Endothelial cell of umbilical vein (primary cell): ENCODE results near the gene TRAF3. TPM values are rescaled to one million over a fixed set of nuclear protein-coding genes. Genes with fewer than 3 reads are reported as not detected.

Source experiments
- BruUV-seq: library from RNA; stranded (reverse); fragments of 400-500 nt; replicated peaks from 2 replicates; lab custom pipeline; 2021; lab: Mats Ljungman, UMichigan
- CTCF ChIA-PET: fragments of 300-600, 350-600 bp; sonication (Branson Sonifier 250); formaldehyde crosslinking; loops from one replicate; lab custom pipeline; 2021; ENCODE audit warnings: antibody characterized with exemption, inconsistent platforms; lab: Charles Lee
- POLR2A ChIA-PET: fragments of 300-600, 350-600 bp; sonication (Branson Sonifier 250); formaldehyde crosslinking; loops from one replicate; lab custom pipeline; 2021; ENCODE audit warnings: antibody characterized with exemption, inconsistent platforms; lab: Charles Lee
- DNase-seq: peaks from one replicate; pipeline ENCODE4 v3.0.0-alpha.2; 2011; ENCODE audit warnings: low read depth, low spot score
- FAIRE-seq: peaks from 2 replicates; lab custom pipeline; 2011; peaks lifted over from hg19 to GRCh38; lab: Jason Lieb, UNC
- H2AFZ ChIP-seq: 2 replicates; pipeline ENCODE4 v1.6.0; 2012; ENCODE audit warnings: low read depth, low read length, control low read depth, inconsistent platforms
- H3K27ac ChIP-seq: 2 replicates; pipeline ENCODE4 v1.5.1; 2011; ENCODE audit warnings: low read depth, mild to moderate bottlenecking, control low read depth, low read length, moderate library complexity; ENCODE audit not compliant: insufficient read depth
- H3K27me3 ChIP-seq, 2 experiments: 2 replicates each; pipeline versions ENCODE4 v1.6.0 to v1.6.1; 2011; ENCODE audit warnings: low read length in 2 of 2, mixed read lengths in 1 of 2; ENCODE audit not compliant: control insufficient read depth in 2 of 2, insufficient read depth in 2 of 2
- H3K36me3 ChIP-seq, 2 experiments: 2 replicates in 1 of 2; 3 replicates in 1 of 2; pipeline ENCODE4 v1.5.1; 2011; ENCODE audit warnings: low read length in 2 of 2, mild to moderate bottlenecking in 1 of 2, moderate library complexity in 1 of 2; ENCODE audit not compliant: control insufficient read depth in 2 of 2, insufficient read depth in 2 of 2; ENCODE audit errors: extremely low read depth in 1 of 2
- H3K4me1 ChIP-seq: 3 replicates; pipeline ENCODE4 v1.5.1; 2011; ENCODE audit warnings: mild to moderate bottlenecking, low read length; ENCODE audit not compliant: control insufficient read depth, insufficient read depth; ENCODE audit errors: extremely low read depth
- H3K4me2 ChIP-seq: 2 replicates; pipeline ENCODE4 v1.6.1; 2011; ENCODE audit warnings: low read length, control low read depth, mixed read lengths; ENCODE audit not compliant: insufficient read depth
- H3K4me3 ChIP-seq, 3 experiments: fragments of 200-600 bp in 1 of 3; sonication (generic), shearing (Covaris generic) in 1 of 3; replicated peaks in 1 of 3; 2 replicates each; pipeline ENCODE4 v1.5.1; 2011 to 2016; ENCODE audit warnings: control low read depth in 3 of 3, low read length in 3 of 3, mild to moderate bottlenecking in 2 of 3, inconsistent platforms in 1 of 3, low read depth in 1 of 3, moderate library complexity in 1 of 3; ENCODE audit not compliant: insufficient read depth in 1 of 3
- H3K79me2 ChIP-seq: 2 replicates; pipeline ENCODE4 v1.6.0; 2012; ENCODE audit warnings: low read length, inconsistent platforms; ENCODE audit not compliant: control insufficient read depth, insufficient read depth
- H3K9ac ChIP-seq: replicated peaks from 2 replicates; pipeline ENCODE3; 2011; ENCODE audit warnings: low read length, control low read depth; ENCODE audit not compliant: insufficient read depth; ENCODE audit errors: extremely low read depth
- H3K9me1 ChIP-seq: replicated peaks from 3 replicates; pipeline ENCODE4 v1.6.0; 2011; ENCODE audit warnings: mild to moderate bottlenecking, low read length; ENCODE audit not compliant: control insufficient read depth, insufficient read depth; ENCODE audit errors: extremely low read depth
- H3K9me3 ChIP-seq: replicated peaks from 2 replicates; pipeline ENCODE4 v1.5.1; 2012; ENCODE audit warnings: low read length, inconsistent platforms; ENCODE audit not compliant: control insufficient read depth, insufficient read depth
- H4K20me1 ChIP-seq: replicated peaks from 2 replicates; pipeline ENCODE3; 2011; ENCODE audit warnings: mild to moderate bottlenecking, low read length; ENCODE audit not compliant: control insufficient read depth, insufficient read depth; ENCODE audit errors: extremely low read depth
- EZH2 ChIP-seq: IDR thresholded peaks from 2 replicates; pipeline ENCODE4 v1.6.1; 2012; ENCODE audit warnings: borderline replicate concordance, low read depth, mild to moderate bottlenecking, moderate library complexity, low read length, inconsistent platforms; ENCODE audit not compliant: severe bottlenecking
- GATA2 ChIP-seq: IDR thresholded peaks from 2 replicates; pipeline ENCODE4 v1.7.0; 2011; ENCODE audit warnings: low read depth, mild to moderate bottlenecking, moderate library complexity, mixed read lengths, low read length; ENCODE audit not compliant: insufficient read length, insufficient read depth
- JUN ChIP-seq: IDR thresholded peaks from 2 replicates; pipeline ENCODE4 v1.6.1; 2011; ENCODE audit warnings: borderline replicate concordance, low read depth; ENCODE audit not compliant: insufficient read length, insufficient read depth
- MYC ChIP-seq: IDR thresholded peaks from one replicate; pipeline ENCODE4 v1.6.1; 2011; ENCODE audit warnings: mild to moderate bottlenecking, low read depth, low read length
- dilution Hi-C: fragments of 300-500 bp; cut with MboI; formaldehyde crosslinking; loops from one replicate; pipeline ENCODE4 v1.15.0; 2019; ENCODE audit warnings: low sequenced_read_pairs; ENCODE audit not compliant: extremely low pct_ligation_motif_present
- intact Hi-C: fragments of 100-400 bp; cut with micrococcal nuclease; formaldehyde crosslinking; loops from one replicate; pipeline ENCODE4 v1.10.0; 2022
- polyA plus RNA-seq, 4 experiments: library from polyadenylated mRNA; depleted of rRNA in 3 of 4; stranded (reverse) in 3 of 4; unstranded in 1 of 4; fragments of >200 nt; gene quantifications; 2 replicates each; pipeline versions ENCODE4 v1.2.1 to v1.2.3, GENCODE V29; 2011 to 2012; ENCODE audit warnings: missing spikeins in 1 of 4
- total RNA-seq: library from RNA; stranded (reverse); gene quantifications from 2 replicates; pipeline ENCODE4 v1.2.3, GENCODE V29; 2021
- TF ChIP-seq, protein P1 (sequence below), 2 donors: IDR thresholded peaks; 1 replicate in 1 of 2; 2 replicates in 1 of 2; pipeline ENCODE4 v1.5.1; 2011; ENCODE audit warnings: low read length in 2 of 2, mild to moderate bottlenecking in 2 of 2, moderate library complexity in 2 of 2, control low read depth in 1 of 2, inconsistent platforms in 1 of 2, low read depth in 1 of 2; ENCODE audit not compliant: insufficient read depth in 1 of 2; ENCODE audit errors: extremely low read depth in 1 of 2
- TF ChIP-seq, protein P2 (sequence below): IDR thresholded peaks from 2 replicates; pipeline ENCODE4 v1.6.1; 2011; ENCODE audit not compliant: insufficient read depth, insufficient read length

TRAF3 gene
- total and polyA plus RNA-seq, 2 donors (not counting 3 experiments of a cell fraction or from before 2014, with no cell fraction given) = 14.4 to 27.6 TPM

DNA sequence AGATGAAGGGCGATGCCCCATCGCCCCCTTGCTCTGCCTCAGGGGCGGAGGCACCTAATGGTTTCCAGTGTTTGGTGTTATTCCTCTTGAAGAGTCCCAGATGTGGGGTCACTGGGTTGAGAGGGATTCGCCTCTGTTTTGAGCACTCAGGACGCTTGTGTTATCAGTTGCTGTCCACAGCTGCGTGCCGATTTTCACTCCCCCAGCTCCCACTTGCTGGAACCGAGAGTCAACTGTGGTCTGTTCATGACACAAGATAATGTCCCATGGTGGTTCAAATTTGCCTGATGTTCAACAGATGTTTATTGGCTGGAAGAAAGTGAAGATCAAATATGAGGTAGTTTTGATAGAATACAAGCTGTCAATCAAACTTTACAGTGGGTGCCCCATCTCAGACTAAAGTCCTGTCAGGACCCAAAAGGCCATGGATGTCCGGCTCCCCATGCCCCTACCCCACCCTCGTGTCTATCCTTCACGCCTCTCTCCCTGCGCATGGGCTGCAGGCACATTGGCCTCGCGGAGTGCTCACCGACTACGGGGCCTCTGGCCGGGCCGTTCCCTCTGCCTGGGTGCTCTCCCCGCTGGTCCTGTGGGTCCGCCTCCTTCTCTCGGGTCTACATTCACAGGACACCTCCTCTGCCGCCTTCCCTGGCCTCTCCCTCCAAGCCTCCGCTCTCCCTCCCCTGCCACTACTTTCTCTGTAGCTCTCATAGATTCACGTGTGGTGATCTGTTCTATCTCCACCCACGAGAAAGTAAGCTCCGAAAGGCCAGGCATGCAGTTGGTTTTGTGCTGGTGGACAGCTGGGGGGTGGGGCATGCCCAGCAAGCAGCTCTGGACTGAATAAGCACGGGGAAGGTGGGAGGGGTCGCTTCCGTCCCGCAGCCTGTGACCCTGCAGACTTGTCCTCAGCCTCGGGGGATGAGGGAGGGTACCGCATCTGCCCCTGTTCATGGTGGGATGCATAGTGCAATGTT, 6.8 kb upstream of the TRAF3 start:
- H3K79me2 ChIP-seq = no peaks in the 10 kb centered on the region
- H3K4me2 ChIP-seq = no peak overlapping the region
- TF ChIP-seq GATA2 (no peak), MYC (no peak), JUN (no peak), EZH2 (no peak)
- TF ChIP-seq, protein P1, sequence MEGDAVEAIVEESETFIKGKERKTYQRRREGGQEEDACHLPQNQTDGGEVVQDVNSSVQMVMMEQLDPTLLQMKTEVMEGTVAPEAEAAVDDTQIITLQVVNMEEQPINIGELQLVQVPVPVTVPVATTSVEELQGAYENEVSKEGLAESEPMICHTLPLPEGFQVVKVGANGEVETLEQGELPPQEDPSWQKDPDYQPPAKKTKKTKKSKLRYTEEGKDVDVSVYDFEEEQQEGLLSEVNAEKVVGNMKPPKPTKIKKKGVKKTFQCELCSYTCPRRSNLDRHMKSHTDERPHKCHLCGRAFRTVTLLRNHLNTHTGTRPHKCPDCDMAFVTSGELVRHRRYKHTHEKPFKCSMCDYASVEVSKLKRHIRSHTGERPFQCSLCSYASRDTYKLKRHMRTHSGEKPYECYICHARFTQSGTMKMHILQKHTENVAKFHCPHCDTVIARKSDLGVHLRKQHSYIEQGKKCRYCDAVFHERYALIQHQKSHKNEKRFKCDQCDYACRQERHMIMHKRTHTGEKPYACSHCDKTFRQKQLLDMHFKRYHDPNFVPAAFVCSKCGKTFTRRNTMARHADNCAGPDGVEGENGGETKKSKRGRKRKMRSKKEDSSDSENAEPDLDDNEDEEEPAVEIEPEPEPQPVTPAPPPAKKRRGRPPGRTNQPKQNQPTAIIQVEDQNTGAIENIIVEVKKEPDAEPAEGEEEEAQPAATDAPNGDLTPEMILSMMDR (IDR thresholded peaks at IDR 0.05; ENCODE audit: extremely low read depth in 1 of 2, insufficient read depth in 1 of 2, low read depth in 1 of 2, low read length in 2 of 2) = no peak
- TF ChIP-seq, protein P2, sequence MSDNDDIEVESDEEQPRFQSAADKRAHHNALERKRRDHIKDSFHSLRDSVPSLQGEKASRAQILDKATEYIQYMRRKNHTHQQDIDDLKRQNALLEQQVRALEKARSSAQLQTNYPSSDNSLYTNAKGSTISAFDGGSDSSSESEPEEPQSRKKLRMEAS = no peak
- ChIA-PET CTCF (no interaction called here), POLR2A (no interaction called here)
- dilution Hi-C loops = no loop called here
- no peaks in the 10 kb centered on the region for H3K36me3 ChIP-seq
- no peak overlapping the region for H3K27ac ChIP-seq
- no TSS peak for BruUV-seq
- no peaks in the 10 kb centered on the region for H3K9me1 ChIP-seq
- H2AFZ ChIP-seq = no peak overlapping the region
- intact Hi-C loops = no loop called here
- DNase-seq = no peak
- H4K20me1 ChIP-seq = no peaks in the 10 kb centered on the region
- no peak overlapping the region for H3K4me3 ChIP-seq
- no peak for FAIRE-seq
- no peaks in the 10 kb centered on the region for H3K9me3 ChIP-seq
- peaks cover 0 to 3% of the 10 kb centered on the region in 2 experiments for H3K27me3 ChIP-seq
- peaks cover 3% of the 10 kb centered on the region for H3K4me1 ChIP-seq
- H3K9ac ChIP-seq = no peak overlapping the region
